ENCODE results near the gene MXD1. TPM values are rescaled to one million over a fixed set of nuclear protein-coding genes. Genes with fewer than 3 reads are reported as not detected.

MXD1 gene
- total RNA-seq, 1 donor from 2014 or later, result 4.8 TPM

DNA sequence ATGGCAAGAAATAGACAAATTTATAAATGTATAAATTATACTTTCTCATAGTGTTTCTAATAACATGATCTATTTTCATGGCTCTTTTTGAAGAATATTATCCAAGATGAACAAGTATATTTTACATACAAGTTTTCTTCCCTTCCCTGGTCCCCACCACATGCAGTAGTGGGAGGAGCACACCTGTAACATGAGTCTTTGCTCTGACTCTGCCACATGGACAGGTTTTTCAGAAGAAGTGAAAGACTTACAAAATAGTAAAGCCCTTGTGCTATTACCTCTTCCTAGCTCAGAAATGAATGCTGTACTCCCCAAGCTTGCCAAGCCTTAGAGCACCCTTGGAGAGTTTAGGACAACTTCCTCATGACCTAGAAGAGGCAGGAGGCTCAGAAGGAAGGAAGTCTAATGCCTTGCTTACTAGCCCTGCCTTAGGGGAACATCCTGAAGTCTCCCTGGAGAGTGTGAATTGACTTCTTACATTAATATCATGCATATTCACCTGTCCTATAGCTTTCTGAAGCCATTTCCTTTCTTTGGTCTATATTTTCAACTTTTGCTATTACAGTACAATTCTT, 18.4 kb downstream of the MXD1 start:
- no peak for DNase-seq (ENCODE audit: extremely low read depth, low read depth, low spot score)

DNA sequence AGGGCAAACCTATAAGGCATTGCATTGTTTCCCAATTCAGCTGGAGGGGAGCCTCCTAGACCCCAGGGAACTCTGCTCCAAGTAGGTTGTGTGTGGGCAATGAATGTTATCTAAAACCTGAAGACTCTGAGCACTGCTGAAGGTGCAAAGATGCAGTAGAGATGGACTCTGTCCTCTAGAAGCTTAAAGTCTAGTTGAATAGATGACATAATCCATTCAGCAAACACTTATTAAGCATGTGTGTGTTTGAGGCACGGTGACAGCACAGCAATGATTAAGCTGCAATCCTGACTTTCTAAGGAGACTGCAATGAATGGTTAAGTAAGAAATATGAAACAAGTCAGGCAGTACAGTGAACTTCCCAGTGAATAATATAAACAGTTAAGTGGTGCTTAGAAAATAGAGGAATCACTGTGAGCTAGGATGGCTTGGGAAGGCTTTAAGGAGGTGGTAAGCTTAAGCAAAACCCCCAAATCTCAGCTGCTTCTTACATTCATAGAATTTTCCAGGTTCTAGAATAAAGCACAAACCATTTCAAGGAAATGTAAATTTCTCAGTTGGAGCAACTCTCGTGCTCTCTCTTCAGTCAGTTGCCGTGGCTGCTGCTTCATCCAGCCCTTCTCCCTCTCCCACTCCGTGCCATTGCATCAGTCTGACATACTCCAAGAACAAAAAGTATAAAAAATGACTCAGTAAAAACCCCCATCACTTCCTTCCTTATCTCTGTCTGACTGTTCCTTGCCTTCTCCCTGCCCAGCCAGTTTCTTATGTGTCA, 19.1 kb downstream of the MXD1 start:
- DNase-seq (ENCODE audit: extremely low read depth, low read depth, low spot score), result no peak

DNA sequence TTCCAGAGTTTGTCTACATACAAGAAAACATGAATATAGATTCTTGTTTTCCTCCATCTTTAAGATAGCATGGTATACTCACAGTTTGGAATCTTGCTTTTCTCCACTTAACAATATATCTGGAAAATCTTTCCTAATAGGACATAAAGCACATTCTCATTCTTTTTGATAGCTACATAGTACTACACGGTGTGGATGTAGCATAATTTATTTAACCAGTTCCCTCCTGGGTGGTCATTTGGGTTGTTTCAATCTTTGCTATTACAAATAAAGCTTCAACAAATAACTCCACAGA, 19.7 kb downstream of the MXD1 start:
- no peak for DNase-seq (ENCODE audit: extremely low read depth, low read depth, low spot score)

DNA sequence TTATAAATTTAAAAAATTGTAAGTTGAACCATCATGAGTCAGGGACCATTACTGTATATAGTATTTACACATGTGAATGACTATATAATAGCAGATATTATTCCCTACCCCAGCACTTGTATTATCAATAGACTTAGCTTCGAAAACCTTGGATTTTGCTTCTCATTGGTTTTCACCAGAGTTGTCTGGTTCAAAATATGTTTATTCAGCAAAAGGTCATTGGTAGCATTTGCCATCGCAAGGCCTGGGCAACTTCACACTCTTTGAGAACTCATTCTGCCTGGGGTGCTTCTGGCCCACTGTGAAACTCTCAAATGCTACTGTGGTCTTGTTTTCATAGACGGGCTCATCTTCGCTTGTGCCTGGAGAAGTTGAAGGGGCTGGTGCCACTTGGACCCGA, 20.1 kb downstream of the MXD1 start:
- DNase-seq (ENCODE audit: extremely low read depth, low read depth, low spot score), result no peak

DNA sequence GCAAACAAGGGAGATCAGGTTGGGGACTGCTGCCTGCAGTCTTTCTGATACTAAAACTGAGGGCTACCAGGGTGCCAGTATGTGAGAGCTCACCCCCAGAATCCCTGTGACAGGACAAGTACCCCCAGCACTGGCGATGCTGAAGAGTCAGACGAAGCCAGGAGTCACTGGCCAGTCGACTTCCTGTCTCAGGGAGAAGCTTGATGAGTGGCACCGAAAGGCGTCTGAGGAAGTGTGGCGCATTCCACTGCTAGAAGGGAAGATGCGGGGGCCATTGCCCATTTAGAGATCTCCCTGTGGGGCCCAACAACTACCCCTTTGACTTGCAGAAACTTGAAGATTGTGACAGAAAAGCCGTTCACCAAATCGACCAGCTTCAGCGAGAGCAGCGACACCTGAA, 22.0 kb downstream of the MXD1 start:
- DNase-seq (ENCODE audit: extremely low read depth, low read depth, low spot score), result no peak

DNA sequence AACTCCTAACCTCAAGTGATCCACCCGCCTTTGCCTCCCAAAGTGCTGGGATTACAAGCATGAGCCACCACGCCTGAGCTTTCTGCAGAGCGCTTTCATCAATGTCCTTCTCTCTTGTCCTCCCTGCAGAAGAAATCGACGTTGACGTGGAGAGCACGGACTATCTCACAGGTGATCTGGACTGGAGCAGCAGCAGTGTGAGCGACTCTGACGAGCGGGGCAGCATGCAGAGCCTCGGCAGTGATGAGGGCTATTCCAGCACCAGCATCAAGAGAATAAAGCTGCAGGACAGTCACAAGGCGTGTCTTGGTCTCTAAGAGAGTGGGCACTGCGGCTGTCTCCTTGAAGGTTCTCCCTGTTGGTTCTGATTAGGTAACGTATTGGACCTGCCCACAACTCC, 23.1 kb downstream of the MXD1 start:
- no peak for DNase-seq (ENCODE audit: extremely low read depth, low read depth, low spot score)

DNA sequence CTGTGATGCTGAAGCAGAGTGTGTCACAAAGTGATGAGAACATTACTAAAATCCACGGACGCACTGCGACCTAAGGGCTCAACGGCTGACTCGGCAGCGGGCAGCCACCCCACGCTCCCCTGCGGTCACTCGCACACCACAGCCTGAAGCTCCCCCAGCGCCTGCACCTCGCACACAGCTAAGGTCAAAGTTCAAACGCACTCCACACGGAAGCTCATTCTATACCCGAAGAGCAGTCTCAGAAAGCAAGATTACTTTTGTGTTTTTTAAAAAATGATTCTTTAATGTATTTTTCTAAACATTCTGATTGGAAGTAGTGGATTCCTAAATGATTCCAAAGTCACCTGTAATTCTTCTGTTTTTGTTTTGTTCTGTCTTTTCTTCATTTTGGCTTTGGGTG, 24.8 kb downstream of the MXD1 start:
- no peak for DNase-seq (ENCODE audit: extremely low read depth, low read depth, low spot score)

DNA sequence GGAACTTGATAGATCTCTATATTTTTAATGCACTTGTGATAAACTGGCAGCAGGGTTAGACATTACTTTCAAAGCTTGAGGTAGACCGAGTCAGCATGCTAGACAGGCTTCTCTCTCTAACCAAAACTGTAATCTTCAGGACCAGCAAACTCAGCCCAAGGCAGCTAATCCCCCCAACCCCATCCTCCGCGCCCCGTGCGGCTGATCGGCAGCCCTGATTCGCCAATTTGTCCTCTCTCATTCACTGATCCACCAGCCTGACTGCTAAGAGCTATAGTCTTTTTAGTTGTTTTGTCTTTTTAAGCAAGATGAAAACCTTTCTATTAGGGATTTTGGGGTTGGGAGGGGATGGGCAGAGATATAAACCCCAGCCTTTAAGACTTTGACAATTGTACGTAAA, 25.8 kb downstream of the MXD1 start:
- no peak for DNase-seq (ENCODE audit: extremely low read depth, low read depth, low spot score)

DNA sequence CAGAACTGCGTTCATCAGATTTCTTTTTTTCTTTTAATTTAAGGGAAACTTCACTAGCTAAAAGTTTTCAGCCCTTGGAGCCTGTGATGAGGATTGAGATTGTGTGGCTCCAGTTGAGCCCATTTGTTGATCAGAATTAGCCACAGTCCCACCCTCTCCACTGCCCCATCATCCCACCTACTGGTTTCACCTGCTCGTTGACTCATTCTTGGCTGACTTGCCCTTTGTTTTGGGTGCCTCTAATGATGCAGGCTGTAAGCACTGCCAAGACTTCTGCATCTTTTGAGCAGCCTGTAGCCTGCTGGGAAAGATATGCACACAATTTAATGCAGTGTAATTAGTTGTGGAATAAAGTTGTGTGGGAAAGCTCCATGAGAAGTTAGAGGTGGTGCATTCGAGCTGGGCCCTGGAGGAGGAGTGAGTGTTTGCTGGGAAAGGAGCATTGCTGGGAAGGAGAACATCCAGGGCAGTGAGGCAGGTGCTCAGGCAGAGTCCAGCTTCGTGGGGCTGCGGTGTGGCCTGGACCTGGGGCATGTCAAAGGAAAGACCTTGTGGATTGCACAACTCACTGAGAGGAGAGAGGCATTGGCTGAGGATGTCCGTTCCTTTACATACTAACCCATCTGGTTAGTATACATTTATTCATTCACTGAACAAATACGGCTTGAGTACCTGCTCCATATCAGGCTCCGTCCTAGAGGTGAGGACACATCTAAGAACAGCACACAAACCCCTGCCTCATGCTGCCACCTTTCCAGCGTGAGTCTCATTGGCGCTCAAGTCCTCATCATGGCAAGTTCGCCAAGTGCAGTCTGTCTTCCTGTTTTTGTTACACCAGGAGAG, 28.3 kb downstream of the MXD1 start:
- DNase-seq (ENCODE audit: extremely low read depth, low read depth, low spot score), result no peak

DNA sequence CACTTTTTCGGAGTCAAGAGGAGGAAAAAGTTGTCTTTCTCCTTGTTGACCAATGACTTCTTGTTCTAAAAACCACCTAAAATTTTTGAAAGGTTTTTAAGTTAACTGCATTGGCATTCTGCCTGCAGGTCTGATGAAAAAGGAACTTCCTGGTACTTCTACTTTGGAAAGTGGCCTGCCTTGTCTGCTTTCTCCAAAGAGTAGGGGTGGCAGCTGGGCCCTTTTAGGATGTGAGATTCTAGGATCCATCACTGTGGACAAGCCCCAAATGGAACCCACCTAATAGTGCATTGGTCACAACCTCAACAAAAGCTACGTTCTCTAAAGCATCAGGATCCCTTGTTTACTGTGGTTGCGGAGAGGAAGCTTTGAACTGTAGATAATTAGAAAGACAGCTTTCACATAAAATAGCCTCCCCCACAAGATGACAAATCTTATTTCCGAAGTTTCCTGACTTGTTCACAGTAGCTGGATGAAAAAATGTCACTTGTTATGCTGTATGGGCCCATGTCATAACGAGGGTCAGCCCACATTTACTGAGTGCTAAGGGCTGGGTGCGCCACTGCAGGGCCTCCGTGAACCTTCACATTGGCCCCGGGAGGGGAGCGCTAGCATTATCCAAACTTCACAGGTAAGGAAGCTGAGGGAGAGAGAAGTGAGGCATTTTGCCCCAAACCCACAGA, 29.1 kb downstream of the MXD1 start:
- DNase-seq (ENCODE audit: extremely low read depth, low read depth, low spot score), result no peak

DNA sequence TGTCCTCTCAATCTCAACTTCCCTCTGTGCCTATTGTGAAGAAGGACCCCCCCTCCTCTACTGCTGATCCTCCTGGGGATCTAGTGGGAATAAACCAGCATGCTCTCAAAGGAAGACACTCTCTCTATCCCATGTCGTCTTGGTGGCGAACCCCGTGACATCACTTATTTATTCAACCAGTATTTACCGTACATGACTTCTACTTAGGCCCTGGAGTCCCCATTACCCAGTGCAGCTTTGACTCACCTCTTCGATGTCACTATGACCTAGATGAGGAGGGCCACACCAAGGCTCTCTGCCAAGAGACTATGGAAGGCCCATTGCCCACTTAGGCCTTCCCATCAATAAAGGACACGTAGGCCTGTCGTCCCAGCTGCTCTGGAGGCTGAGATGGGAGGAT, 29.8 kb downstream of the MXD1 start:
- DNase-seq (ENCODE audit: extremely low read depth, low read depth, low spot score), result no peak

DNA sequence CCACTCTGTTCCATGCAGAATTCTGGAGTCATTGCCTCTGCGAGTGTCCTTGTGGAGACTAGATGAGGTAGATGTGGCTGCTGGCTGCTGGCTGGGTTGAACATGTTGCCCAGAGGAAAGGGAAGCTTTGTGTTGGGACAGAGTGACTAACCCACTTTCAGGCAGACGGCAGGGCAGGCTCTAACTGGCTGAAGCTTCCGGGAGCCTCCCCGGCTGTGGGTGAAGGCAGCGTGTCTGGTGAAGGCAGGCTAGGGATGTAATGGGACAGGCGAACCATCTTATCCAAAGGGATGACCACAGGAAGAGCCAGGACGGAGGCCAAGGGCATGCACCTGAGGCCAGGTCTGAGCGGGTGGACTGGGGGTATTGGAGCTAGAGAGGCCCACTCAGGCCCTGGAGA, 30.5 kb downstream of the MXD1 start:
- no peak for DNase-seq (ENCODE audit: extremely low read depth, low read depth, low spot score)

DNA sequence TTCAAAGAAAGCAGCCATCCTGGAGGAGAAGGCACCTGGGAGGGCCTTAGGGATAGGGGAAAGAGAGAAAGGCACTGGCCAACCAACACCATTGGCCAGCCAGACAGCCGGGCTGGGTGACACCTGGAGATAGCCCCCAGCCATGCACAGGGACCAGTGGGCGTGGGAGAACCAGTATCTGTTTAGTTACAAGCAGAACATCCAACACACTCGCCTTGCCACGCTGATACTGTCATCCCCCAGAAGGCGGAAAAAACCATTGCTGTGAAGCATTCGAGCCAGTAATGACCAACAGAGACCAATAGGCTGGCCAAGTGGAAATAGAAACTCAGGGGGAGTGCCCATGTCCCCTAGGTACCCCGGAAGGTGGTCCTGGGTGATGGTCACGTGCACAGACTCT, 31.0 kb downstream of the MXD1 start:
- no peak for DNase-seq (ENCODE audit: extremely low read depth, low read depth, low spot score)

DNA sequence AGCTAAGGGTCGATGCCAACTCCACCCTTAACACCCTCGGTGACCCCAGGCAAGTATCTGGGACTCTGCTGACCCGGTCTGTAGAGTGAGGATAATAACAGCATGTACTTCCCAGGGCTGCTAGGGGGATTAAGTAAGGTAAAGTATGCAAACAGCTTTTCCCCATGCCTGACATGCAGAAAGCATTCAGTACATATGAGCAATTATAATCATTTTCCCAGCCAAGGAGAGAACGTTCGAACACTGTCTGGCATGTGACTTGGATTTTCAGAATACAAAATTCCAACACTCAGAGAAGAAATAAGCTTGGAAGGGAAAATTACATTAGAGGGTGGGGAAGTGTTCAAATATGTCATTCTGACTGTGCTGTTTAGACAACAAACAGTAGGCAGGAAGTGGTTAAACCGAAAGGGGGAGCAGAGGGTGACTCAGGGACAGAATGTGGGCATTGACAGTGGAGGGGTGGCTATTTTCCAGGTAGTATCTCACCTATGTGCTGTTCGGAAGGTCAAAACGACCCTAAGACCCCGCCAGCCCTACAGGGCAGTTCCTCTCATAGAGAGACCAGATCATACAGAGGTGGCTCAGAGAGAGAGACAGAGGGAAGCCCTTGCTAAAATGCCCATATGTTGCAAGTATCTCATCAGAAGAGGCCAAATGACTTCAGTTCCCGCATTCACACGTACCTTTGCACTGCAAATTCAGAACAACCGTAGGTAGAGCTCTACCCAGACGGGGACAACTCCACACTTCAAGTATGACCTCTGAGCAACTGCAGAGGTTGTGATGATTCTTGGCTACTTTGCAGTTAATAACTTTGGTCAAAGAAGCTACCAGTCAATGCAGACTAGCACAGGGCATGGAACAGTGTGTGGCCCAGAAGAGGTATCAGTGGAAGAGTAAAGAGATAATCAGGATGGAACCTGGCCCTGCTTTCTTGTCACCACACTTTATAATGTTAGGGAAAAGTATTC, 31.7 kb downstream of the MXD1 start:
- DNase-seq (ENCODE audit: extremely low read depth, low read depth, low spot score), result no peak

DNA sequence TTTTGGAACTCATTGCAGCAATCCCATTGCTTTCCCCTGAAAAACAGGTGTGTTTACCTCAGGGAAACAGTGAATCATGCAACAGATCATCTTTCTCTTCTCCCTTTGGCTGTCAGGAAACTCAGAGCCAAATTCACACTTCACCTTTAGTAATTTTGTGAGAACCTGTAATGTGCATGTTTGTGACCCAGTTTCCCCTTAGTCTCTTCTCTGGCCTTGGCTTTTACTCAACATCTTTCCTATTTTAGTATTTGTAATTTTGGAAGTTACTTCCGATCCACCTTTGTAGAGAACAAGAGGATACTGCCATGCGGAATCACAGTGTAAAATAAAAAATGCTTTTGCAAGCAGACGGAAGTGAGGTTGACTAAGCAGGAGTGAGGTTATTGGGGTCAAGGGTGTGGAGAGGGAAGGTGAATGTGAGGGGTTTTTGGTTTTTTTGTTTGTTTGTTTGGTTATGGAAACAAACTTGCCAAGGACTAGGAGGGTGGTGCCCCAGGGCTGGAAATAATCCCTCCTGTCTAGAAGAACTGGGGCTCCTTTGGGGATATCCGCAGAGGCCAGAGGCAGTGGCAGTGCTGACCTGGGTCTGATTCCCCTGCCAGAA, 32.5 kb downstream of the MXD1 start:
- no peak for DNase-seq (ENCODE audit: extremely low read depth, low read depth, low spot score)

DNA sequence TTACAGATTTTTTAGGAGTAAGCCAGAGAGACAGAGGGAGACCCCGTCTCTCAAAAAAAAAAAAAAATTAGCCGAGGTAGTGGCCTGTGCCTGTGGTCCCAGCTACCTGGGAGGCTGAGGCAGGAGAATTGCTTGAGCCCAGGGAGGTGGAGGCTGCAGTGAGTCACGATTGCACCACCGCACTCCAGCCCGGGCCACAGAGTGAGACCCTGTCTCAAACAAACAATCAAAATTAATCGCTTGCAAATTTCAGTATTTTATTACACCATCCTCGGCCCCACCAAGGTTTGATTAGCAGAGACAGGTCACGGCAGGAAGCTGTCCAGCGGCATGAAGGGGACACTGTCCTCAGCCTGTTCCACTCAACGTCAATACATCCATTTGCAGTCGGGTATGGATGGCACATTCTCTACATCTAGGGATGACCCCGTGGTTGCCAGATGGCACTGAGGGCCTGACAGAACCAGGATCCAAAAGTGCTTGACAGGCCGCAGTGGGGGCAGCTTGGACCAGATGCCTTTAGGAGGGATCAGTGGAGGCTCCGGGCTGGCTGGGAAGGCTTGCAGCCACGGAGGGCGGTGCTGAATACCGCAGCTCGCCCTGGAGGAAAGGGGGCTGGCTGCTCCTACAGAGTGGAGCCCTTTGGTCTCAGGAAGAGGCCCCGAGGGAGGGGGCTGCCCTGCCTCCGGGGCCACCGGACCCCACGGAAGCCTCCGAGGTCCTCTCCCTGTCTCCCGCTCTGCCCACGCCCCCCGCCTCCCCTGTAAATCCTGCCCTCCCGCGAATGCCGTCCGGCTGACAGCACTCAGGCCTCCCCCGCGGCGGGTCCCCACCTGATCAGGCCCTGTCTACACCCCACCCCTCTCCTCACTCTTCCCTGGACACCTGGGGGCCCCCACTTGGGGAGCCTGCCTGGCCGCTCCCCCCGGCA, 33.4 kb downstream of the MXD1 start:
- DNase-seq (ENCODE audit: extremely low read depth, low read depth, low spot score), result no peak

DNA sequence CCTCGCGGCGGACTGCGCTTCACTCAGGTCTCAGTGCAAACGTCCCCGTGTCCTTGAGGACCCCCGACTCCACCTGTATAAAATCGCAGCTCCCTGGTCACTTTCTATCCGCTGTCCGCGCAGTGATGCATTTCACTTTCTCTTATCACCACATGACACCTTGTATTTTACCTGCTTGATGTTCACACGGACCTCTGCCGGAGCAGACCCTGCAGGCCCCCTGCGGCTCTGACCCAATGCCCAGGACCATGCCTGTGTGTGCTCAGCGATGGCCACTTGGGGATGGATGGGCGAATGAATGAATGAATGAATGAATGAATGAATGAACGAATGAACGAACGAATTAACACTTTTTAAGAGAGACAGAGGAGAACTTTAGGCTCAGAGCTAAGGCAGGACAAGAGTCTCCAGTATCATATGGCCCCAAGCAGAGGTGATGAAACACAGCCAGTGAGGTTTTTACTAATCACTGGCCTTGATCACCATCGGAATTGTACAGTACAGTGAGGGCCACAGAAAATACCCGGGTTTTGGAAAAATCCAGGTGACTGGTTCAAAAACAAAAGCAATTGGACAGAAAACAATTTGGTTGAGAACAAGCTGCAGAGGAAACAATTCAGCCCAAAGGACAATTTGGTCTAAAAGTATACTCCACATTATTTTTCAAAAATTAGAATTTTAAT, 34.2 kb downstream of the MXD1 start:
- DNase-seq (ENCODE audit: extremely low read depth, low read depth, low spot score), result no peak

DNA sequence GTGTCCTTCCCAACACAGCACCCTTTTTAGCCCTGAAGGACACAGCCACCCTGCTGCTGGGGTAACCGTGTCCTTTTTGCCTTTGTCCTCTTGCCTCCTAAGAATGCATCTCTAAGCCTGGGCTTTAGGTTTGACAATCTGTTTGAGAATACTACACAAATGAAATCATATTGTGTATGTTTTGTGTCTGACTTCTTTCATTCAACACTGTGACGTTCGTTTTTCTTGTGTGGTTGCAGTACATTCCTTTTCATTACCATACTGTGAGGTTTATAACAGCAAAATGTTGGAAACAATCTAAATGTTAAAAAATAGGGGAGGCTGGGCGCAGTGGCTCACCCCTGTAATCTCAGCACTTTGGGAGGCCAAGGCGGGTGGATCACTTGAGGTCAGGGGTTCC, 35.3 kb downstream of the MXD1 start:
- DNase-seq (ENCODE audit: extremely low read depth, low read depth, low spot score), result no peak

All from glomerular endothelial cell (primary cell).